D341Med (cell line): Measurements from ENCODE around the gene RGS14.
"Not testable (repeated sequence)": the region's sequence is repeated elsewhere in the genome, so short reads cannot be mapped to it uniquely, and the experiment has no call there.

Experiments used
- DNase-seq: peaks from one replicate; pipeline ENCODE4 v3.0.0; 2012; ENCODE audit warnings: low spot score

Gene RGS14

DNA sequence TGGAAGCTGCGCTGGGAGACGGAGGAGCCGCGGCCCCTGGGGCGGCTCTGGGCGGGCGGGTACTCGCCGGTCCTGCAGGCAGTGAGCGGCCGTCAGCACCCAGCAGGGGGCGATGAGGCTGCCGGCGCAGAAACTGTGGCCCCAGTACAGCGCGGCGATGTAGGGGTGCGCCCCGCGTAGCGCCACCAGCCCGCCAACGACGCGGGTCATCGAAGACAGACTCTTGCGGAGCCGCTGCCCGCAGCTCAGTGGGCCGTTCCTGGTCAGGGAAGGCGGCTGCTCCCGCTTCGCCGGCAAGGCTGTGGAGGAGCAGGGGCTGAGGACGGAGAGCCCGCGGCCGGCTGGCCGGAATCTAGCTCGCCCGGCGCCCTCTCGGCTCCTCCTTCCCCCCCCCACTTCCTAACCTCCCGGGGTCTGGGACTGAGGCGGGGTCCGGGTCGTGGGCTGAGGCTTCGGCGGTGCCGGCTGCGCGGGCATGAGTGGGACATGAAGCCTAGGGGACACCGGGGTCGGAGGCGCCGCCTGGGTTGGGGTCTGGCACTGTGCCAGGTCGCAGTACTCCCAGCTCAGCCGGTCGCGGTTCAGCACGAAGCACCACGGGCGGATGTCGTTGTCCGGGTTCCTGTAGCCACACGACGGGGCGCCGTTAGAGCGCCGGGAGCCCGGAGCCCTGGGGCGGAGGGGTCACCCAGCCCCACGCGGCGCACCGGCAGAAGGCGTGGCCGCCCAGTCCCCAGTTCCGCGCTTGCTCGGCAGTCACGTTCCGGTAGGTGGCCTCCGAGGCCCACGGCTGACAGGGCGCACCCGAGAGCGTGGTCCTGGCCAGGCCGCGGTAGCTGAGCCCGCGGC lies 46.3 kb downstream of the RGS14 start:
- DNase-seq: peak; percentile 91

DNA sequence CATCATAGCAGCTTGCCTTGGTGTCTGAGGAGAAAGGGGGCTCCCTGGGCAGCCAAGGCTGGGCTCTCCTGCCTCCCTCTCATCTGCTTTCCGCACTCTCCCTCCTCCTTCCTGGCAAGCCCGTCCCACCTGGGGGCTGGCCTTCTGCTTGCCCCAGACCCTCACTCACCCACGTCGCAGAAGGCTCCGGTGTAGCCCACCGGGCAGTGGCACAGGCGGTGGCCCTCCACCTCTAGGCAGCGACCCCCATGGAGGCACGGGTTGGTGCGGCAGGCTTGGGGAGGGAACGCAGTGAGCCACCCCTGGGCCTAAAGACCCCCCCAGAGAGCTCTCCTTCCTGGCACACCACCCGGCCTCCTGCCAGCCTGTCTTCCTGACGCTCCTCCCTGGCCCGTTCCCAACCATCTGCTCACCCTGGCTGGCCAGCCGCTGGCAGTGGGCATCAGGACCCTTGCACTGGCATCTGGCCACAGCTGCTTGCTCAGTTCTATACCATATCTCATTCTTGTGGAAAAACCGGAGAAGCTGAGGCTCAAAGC lies 47.0 kb downstream of the RGS14 start:
- DNase-seq: no peak

DNA sequence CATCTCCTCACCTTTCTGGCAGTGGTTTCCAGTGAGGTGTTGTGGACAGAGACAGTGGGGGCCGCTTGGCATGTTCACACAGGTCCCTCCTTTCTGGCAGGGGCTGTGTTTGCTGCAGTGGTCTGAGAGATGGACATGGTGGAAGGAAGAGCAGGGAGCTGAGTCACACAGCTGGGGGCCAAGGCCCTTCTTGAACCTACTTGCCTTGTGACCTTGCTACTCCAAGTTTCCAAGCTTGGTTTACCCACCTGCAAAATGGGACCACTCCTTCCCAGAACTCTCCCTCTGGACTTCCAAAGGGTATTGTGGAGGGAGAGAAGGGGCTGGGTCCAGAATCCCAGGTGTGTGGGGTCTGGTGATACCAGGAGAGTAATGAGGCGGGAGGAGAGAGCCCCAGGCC lies 47.6 kb downstream of the RGS14 start:
- no peak for DNase-seq

DNA sequence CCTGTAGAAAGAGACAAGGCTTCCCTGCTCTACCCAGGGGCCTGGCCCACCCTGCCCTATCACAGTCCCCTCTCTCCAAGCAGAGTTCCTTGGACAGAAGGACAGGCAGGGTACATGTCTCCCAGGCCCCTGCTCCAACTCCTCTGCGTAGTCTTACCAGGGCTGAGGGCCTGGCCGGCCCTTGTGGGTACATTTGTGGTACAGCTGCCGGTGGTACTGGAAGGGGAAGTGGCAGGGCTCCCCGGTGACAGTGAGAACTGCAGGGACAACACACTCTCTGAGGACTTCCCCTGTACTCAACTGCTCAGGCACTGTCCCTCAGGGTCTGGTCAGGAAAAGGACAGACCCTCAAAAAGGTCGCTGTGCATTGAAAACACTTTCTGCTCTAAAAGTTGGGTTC lies 48.1 kb downstream of the RGS14 start:
- no peak for DNase-seq

DNA sequence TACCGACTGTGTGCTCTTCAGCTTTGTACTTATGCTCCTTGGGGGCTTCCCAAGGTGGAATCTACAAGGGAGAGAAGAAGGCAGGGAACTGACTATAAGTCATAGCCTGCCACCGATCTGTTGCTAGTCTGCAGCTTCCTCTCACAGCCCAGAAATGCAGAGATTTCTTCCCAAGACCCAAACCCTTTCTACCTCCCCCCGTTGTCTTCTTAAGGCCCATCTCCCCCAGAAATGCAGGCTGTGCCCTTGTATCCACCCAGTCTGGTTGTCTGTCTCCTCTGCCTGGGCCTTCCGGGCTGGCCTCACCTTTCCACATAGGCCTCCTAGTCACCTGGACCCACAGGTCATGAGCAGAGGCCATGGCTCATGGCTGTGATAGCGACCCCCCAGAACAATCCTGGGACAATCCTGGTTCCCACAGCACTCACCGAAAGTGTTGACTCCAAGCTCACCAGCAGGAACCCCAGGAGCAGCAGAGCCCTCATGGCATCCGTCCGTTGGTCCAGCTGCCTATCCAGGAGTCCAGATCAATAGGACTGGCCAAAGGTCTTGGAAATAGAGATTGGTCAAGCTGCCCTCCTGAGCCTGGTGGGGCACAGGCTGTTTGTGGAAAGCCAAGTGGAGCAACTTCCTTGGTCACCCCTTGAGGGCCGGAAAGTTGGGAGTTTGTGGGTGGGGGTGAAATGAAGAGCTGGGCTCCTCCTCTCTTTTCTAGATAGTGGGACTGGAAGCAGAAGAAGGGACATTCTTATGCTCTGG lies 51.5 kb downstream of the RGS14 start, which contains the start of gene F12:
TSS of gene F12 (minus strand) at position 522 of the 759 bp plus-strand sequence. CDS start at position 485, 37 bp downstream.
- DNase-seq: no peak

DNA sequence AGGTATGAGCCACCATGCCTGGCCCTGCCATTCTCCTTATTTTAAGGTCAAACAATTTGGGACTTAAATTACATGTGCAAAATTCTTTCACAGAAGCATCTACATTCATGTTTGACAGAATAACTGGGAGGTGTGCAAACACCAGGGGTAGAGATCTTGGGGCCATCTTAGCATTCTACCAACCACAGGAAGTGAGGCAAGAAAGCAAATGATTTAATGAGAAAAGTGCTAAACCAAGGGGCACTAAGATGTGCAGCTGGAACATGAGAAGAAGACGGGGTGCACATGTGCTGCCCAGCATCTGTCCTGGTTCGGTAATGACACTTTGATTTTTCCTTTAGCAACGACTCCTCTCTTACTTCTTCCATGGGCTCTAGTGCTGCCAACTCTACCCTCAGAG lies 52.9 kb downstream of the RGS14 start:
- DNase-seq: no peak

DNA sequence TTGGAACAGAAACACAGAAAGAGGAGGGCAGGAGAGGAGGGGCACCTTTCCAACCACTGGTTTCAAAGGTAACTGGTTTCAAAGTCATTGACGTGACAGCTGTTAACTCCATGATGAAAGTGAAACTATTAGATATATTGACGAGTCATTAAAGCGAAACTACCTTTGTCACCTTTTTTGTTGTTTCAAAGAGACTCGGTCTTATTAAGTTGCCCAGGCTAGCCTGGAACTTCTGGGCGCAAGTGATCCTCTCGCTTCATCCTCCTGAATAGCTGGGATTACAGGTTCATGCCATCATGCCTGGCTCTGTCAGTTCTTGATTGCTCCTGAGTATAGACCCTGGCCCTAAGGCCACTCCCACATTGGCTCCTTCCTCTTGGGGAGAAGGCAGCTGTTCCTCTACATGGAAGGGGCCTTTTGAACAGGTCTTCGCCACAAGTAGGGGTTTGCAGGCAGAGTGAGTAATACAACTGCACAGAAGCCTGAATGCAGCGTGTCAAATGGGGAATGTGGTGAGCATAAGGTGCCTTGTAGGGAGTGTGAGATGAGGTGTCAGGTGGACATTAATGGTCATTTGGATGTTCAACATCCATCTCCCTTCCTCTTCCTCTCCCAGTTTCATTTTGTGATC lies 55.0 kb downstream of the RGS14 start:
- DNase-seq: no peak

DNA sequence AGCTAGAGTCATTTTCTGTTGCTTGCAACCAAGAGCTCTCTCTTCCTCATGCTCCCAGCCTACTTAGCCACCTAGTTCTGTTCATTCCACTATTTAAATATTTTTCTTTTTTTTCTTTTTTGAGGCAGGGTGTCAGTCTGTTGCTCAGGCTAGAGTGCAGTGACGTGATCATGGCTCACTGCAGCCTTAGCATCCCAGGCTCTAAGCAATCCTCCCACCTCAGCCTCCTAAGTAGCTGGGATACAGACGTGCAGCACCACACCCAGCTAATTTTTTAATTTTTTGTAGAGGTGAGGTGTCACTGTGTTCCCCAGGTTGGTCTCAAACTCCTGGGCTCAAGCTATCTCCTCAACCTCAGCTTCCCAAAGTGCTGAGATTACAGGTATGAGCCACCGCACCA lies 56.8 kb downstream of the RGS14 start:
- DNase-seq: no peak

DNA sequence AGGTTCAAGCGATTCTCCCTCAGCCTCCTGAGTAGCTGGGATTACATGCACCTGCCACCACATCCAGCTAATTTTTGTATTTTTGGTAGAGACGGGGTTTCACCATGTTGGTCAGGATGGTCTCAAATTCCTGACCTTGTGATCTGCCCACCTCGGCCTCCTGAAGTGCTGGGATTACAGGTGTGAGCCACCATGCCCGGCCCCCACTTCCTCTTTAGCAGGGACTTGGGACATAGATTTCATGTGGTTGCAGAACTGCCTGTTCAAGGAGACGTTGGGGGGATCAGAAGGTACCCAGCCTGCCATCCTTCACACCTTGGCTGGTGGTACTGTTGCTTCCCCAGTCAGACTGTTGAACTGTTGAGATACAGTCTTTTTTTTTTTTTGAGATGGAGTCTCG lies 59.4 kb downstream of the RGS14 start:
- not testable (repeated sequence) for DNase-seq

DNA sequence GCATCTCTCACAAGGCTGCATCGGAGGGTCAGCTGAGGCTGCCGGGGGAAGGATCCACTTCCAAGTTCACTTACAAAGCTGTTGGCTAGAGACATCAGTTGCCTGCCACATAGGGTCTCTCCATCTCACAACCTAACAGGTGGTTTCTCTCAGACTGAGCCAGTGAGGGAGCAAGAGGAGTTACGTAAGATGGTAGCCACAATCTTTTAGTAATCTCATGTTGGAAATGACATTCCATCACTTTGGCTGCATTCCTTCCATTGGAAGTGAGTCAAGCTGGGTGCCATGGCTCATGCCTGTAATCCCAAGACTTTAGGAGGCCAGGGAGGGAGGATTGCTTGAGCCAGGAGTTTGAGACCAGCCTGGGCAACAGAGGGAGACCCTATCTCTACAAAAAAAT lies 61.3 kb downstream of the RGS14 start:
- DNase-seq: no peak

DNA sequence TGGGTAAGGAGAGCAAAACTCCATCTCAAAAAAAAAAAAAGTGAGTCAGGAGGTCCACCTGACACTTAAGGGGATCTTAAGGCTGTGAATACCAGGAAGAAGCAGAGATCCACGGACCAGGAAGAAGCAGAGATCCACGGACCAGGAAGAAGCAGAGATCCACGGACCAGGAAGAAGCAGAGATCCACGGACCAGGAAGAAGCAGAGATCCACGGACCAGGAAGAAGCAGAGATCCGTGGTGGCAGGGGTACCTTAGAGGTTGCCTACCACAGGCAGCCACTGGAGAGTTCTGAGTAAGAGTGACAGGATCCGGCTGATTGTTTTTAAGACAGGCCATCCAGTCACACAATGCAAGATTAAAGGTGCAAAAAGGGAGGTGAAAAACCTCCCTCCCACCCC lies 62.7 kb downstream of the RGS14 start:
- not testable (repeated sequence) for DNase-seq

DNA sequence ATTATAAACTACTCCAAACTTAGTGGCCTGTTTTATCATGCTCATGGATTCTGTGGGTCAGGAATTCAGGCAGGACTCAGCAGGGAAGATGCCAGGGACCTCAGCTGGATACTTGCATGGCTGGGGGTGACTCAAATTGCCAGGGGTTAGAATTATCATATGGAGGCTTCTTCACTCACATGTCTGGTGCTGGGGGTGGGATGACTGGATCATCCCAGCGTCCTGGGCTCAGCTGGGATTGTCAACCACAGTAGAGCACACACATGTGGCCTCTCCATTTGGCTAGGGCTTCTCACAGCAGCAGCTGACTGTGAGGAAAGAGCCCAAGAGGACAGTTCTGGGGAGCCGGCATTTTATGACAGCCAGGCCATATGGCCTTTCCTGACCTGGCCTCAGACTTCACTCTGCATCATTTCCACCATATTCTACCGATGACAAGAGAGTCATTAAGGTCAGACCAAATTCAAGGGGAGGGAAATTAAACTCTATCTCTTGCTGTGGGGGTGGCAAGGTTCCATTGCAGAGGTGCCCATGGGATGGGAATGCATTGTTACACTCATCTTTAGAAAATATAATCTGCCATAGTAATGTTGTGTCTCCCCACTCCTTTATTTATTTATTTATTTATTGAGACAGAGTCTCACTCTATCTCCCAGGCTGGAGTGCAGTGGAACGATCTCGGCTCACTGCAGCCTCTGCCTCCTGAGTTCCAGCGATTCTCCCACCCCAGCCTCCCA lies 63.5 kb downstream of the RGS14 start:
- DNase-seq: no peak
